SJSA1 (cell line): Measurements from ENCODE around the gene NUMB. TPM values are rescaled to one million over a fixed set of nuclear protein-coding genes. Genes with fewer than 3 reads are reported as not detected.

Experiments used
- DNase-seq, 2 experiments: peaks; one replicate each; pipeline ENCODE4 v3.0.0-alpha.2; 2015 to 2020; ENCODE audit warnings: low spot score in 2 of 2, low read depth in 1 of 2
- H3K27ac ChIP-seq: fragments of 250-450 bp; sonication (Bioruptor Pico); 2 replicates; pipeline ENCODE4 v1.5.1; 2020; ENCODE audit warnings: mild to moderate bottlenecking, moderate library complexity
- H3K27me3 ChIP-seq: fragments of 250-450 bp; sonication (Bioruptor Pico); replicated peaks from 2 replicates; pipeline ENCODE4 v1.5.1; 2020; ENCODE audit warnings: mild to moderate bottlenecking, moderate library complexity
- H3K36me3 ChIP-seq: fragments of 250-450 bp; sonication (Bioruptor Pico); 2 replicates; pipeline ENCODE4 v1.5.1; 2020; ENCODE audit warnings: mild to moderate bottlenecking
- H3K4me1 ChIP-seq: fragments of 250-450 bp; sonication (Bioruptor Pico); replicated peaks from 2 replicates; pipeline ENCODE4 v1.6.1; 2021; ENCODE audit warnings: mild to moderate bottlenecking
- H3K4me3 ChIP-seq: fragments of 250-450 bp; sonication (Bioruptor Pico); 2 replicates; pipeline ENCODE4 v1.5.1; 2020; ENCODE audit warnings: mild to moderate bottlenecking
- H3K9me3 ChIP-seq: fragments of 250-450 bp; sonication (Bioruptor Pico); replicated peaks from 2 replicates; pipeline ENCODE4 v1.5.1; 2020; ENCODE audit warnings: mild to moderate bottlenecking
- total RNA-seq: library from RNA; depleted of rRNA; stranded (reverse); fragments of >200 nt; shearing (Covaris generic); gene quantifications from 2 replicates; pipeline ENCODE4 v1.2.3, GENCODE V29; 2014

The NUMB gene
- total RNA-seq, 1 experiment from 2014 or later = 11.1 TPM

- no peak for DNase-seq
- no peak overlapping the region for H3K27ac ChIP-seq
- H3K9me3 ChIP-seq = no peaks in the 10 kb centered on the region
- H3K27me3 ChIP-seq = no peaks in the 10 kb centered on the region
- H3K4me1 ChIP-seq = no peaks in the 10 kb centered on the region
- H3K36me3 ChIP-seq = no peaks in the 10 kb centered on the region
- H3K4me3 ChIP-seq = no peak overlapping the region
Observed at GRCh38 chr14:73258845-73259611, 199.3 kb downstream of the NUMB start.

DNA sequence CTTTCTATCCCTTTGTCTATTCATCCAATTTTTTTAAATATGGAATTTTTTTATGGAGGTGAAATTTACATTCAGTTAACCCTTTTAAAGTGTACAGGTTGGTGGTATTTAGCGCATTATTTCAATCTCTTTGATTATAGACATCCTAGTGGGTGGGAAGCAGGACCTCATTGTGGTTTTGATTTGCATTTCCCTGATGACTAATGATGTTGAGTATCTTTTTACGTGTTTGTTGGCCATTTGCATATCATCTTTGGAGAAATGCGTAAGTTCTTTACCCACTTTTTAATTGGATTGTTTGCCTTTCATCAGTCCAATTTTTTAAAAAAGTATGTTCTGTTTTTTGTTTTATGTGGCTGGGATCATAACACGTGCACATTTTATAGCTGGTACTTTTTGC is 200.3 kb downstream of the NUMB start:
- Histone ChIP-seq H3K27me3 (no peaks in the 10 kb centered on the region), H3K27ac (no peak overlapping the region), H3K36me3 (no peaks in the 10 kb centered on the region), H3K9me3 (no peaks in the 10 kb centered on the region), H3K4me1 (no peaks in the 10 kb centered on the region), H3K4me3 (no peak overlapping the region)
- DNase-seq = no peak

- no peak overlapping the region for H3K4me3 ChIP-seq
- H3K4me1 ChIP-seq = no peaks in the 10 kb centered on the region
- no peaks in the 10 kb centered on the region for H3K27me3 ChIP-seq
- H3K27ac ChIP-seq = no peak overlapping the region
- H3K36me3 ChIP-seq = no peaks in the 10 kb centered on the region
- H3K9me3 ChIP-seq = no peaks in the 10 kb centered on the region
- DNase-seq = no peak
Observed at GRCh38 chr14:73255693-73256225, 202.6 kb downstream of the NUMB start.

DNA sequence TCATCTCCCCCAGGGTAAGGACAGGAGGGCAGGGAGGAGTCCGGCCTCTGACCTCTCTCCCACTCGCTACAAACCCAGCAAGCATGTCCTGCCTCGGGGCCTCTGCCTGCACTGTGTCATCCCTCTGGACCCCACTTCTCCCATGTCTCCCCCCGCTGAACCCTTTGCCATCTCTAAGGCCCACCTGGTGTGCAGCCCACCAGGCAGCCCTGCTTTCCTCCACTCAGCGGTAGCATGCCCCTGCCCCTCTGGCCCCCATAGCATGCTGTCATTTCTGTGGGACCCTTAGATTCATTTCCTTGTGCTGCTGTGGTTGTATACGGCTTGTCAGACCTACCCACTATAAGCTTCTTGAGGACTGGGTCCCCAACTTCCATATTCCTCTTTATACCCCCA is 203.3 kb downstream of the NUMB start:
- Histone ChIP-seq H3K9me3 (no peaks in the 10 kb centered on the region), H3K4me1 (no peaks in the 10 kb centered on the region), H3K27me3 (no peaks in the 10 kb centered on the region), H3K27ac (no peak overlapping the region), H3K36me3 (no peaks in the 10 kb centered on the region), H3K4me3 (no peak overlapping the region)
- no peak for DNase-seq

- Histone ChIP-seq H3K9me3 (no peaks in the 10 kb centered on the region), H3K36me3 (no peaks in the 10 kb centered on the region), H3K4me1 (no peaks in the 10 kb centered on the region), H3K4me3 (no peak overlapping the region), H3K27me3 (no peaks in the 10 kb centered on the region), H3K27ac (no peak overlapping the region)
- DNase-seq = no peak
Observed at GRCh38 chr14:73254247-73255004, 203.9 kb downstream of the NUMB start.

GRCh38 chr14:73253721-73254120 is 204.6 kb downstream of the NUMB start:
- no peaks in the 10 kb centered on the region for H3K9me3 ChIP-seq
- no peak for DNase-seq
- H3K4me1 ChIP-seq = no peaks in the 10 kb centered on the region
- no peaks in the 10 kb centered on the region for H3K27me3 ChIP-seq
- no peak overlapping the region for H3K27ac ChIP-seq
- H3K36me3 ChIP-seq = no peaks in the 10 kb centered on the region
- H3K4me3 ChIP-seq = no peak overlapping the region

DNA sequence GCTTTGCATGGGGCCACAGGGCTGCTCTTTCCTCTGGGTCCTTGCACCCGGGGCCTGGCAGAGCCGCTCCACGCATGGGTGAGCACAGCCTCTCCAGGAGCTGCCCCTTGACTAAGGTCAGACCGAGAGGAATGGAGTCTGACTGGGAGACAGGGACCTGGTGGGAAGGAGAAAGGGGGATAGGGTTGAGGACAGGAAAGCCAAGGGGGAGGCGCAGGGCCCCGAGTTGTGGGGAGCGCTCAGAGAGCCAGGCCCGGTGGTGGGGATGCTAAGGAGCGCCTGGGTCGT is 205.1 kb downstream of the NUMB start:
- no peak for DNase-seq
- Histone ChIP-seq H3K27me3 (no peaks in the 10 kb centered on the region), H3K36me3 (no peaks in the 10 kb centered on the region), H3K4me1 (0 out of 2 replicates have a peak, but pooled peaks cover 4% of the 10 kb centered on the region), H3K9me3 (no peaks in the 10 kb centered on the region), H3K27ac (no peak overlapping the region), H3K4me3 (no peak overlapping the region)

DNA sequence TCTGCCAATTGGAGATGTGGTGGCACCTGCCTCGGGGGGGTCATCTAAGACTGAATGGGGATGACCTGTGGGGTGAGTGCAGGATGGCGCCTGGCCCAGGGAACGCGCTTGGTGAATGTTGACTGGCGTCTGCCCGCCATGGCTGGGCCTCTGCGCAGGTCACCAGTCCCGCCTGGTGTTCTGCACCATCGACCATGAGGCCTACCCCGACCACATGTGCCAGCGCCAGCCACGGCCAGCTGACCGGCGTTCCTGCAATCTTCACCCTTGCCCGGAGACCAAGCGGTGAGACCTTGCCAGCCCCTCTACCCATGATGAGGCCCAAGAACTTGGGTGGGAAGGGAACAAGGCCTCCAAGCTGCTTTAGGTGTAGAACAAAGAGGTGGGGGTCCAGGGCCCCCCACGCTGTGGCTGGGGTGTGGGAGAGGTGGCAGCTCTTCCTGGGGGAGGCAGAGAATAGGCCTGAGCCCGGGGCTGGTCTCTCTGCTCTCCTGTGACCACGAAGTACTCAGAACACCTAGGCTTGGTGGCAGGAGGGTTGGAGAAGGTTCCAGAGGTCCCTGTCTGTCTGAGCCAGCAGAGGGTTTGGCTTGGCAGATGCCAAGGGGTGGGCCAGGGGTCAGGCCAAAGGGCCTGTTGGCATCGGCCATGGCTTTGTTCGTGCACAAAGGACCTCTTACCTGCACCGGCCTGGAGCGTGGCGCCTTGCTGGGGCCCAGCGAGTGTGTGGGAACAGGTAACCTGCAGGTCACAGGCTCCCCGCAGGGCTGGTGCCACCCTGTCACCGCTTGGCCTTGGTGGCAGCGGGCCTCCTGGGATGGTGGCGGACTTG is 205.6 kb downstream of the NUMB start:
- H3K4me3 ChIP-seq = no peak overlapping the region
- no peaks in the 10 kb centered on the region for H3K27me3 ChIP-seq
- DNase-seq = no peak
- H3K9me3 ChIP-seq = no peaks in the 10 kb centered on the region
- H3K27ac ChIP-seq = no peak overlapping the region
- H3K4me1 ChIP-seq = 0 out of 2 replicates have a peak, but pooled peaks cover 4% of the 10 kb centered on the region
- no peaks in the 10 kb centered on the region for H3K36me3 ChIP-seq

DNA sequence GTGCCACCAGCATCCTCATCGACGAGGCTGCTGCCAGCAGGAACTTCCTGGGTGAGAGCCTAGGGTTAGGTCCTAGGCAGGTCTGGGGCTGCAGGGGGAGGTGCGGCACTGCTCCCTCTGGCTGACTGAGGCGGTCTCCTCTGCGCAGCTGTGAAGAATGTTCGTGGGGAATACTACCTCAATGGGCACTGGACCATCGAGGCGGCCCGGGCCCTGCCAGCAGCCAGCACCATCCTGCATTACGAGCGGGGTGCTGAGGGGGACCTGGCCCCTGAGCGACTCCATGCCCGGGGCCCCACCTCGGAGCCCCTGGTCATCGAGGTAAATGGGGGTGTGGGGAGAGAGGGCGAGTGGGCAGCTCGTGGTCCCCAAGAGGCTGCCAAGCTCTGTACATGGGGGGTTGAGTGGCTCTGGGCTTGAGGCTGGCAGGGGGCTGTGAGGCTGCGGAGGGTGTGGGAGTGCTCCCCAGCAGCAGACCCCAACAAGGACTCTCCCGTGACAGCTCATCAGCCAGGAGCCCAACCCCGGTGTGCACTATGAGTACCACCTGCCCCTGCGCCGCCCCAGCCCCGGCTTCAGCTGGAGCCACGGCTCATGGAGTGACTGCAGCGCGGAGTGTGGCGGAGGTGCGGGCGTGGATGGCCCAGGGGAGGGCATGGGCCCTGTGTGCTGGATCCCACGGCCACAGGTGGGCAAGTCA is 206.7 kb downstream of the NUMB start:
- no peak overlapping the region for H3K4me3 ChIP-seq
- 0 out of 2 replicates have a peak, but pooled peaks cover 7% of the 10 kb centered on the region for H3K4me1 ChIP-seq
- H3K36me3 ChIP-seq = no peaks in the 10 kb centered on the region
- no peaks in the 10 kb centered on the region for H3K9me3 ChIP-seq
- no peaks in the 10 kb centered on the region for H3K27me3 ChIP-seq
- no peak overlapping the region for H3K27ac ChIP-seq
- no peak for DNase-seq

GRCh38 chr14:73250781-73251500 is 207.4 kb downstream of the NUMB start:
- Histone ChIP-seq H3K4me1 (0 out of 2 replicates have a peak, but pooled peaks cover 7% of the 10 kb centered on the region), H3K27me3 (no peaks in the 10 kb centered on the region), H3K27ac (no peak overlapping the region), H3K9me3 (no peaks in the 10 kb centered on the region), H3K36me3 (no peaks in the 10 kb centered on the region), H3K4me3 (no peak overlapping the region)
- DNase-seq = no peak

DNA sequence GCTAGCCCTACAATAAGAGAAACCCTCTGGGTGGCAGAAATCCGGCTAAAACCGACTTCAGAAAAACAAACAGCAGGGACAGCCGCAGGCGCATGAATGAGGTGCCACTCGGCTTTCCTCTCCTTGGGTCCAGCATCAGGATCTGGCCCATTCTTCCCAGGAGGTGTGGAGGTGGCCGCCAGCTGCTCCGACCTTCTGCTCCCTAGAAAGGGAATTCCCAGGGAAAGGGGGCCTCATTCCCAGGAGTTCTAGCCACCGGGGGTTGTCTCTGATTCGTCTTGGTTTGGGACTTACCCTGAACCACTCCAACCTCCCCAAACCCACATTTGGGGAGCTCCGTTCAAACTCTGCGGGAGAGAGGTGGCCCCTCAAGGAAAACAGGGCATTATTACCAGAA is 208.0 kb downstream of the NUMB start:
- Histone ChIP-seq H3K27ac (no peak overlapping the region), H3K27me3 (no peaks in the 10 kb centered on the region), H3K9me3 (no peaks in the 10 kb centered on the region), H3K4me1 (peaks cover 12% of the 10 kb centered on the region), H3K4me3 (no peak overlapping the region), H3K36me3 (no peaks in the 10 kb centered on the region)
- DNase-seq = no peak

- H3K4me1 ChIP-seq = peaks cover 14% of the 10 kb centered on the region
- no peak for DNase-seq
Observed at GRCh38 chr14:73249564-73250316, 208.6 kb downstream of the NUMB start.

More at GRCh38 chr14:73249564-73250316, 208.6 kb downstream of the NUMB start:
- Histone ChIP-seq H3K9me3 (no peaks in the 10 kb centered on the region), H3K36me3 (no peaks in the 10 kb centered on the region), H3K27me3 (no peaks in the 10 kb centered on the region), H3K27ac (no peak overlapping the region), H3K4me3 (no peak overlapping the region)
